Ishikawa (cell line): ENCODE data around the gene JARID2.

Experiments
- CEBPB ChIP-seq: IDR thresholded peaks from 2 replicates; pipeline ENCODE4 v1.6.1; 2012
- CREB1 ChIP-seq: IDR thresholded peaks from 2 replicates; pipeline ENCODE4 v1.6.1; 2012; ENCODE audit warnings: low read depth
- EGR1 ChIP-seq: IDR thresholded peaks from 2 replicates; pipeline ENCODE4 v1.6.1; 2012
- EP300 ChIP-seq: IDR thresholded peaks from 2 replicates; pipeline ENCODE4 v1.6.1; 2012; ENCODE audit warnings: borderline replicate concordance
- FOXM1 ChIP-seq: IDR thresholded peaks from 2 replicates; pipeline ENCODE4 v1.6.1; 2012; ENCODE audit warnings: low read depth, borderline replicate concordance
- MAX ChIP-seq: IDR thresholded peaks from 2 replicates; pipeline ENCODE4 v1.6.1; 2012
- NFIC ChIP-seq: IDR thresholded peaks from 2 replicates; pipeline ENCODE4 v1.6.1; 2012
- RAD21 ChIP-seq: IDR thresholded peaks from 2 replicates; pipeline ENCODE4 v1.6.1; 2012; ENCODE audit warnings: low read depth
- REST ChIP-seq: IDR thresholded peaks from 2 replicates; pipeline ENCODE4 v1.6.1; 2012; ENCODE audit warnings: low read depth, mild to moderate bottlenecking
- TAF1 ChIP-seq: IDR thresholded peaks from 2 replicates; pipeline ENCODE4 v1.6.1; 2012; ENCODE audit warnings: low read depth, mild to moderate bottlenecking
- TCF12 ChIP-seq: IDR thresholded peaks from 2 replicates; pipeline ENCODE4 v1.6.1; 2012; ENCODE audit warnings: low read depth
- TEAD4 ChIP-seq: IDR thresholded peaks from 2 replicates; pipeline ENCODE4 v1.6.1; 2012
- YY1 ChIP-seq: IDR thresholded peaks from 2 replicates; pipeline ENCODE4 v1.6.1; 2012; ENCODE audit warnings: low read depth
- ZBTB7A ChIP-seq: IDR thresholded peaks from 2 replicates; pipeline ENCODE4 v1.6.1; 2012; ENCODE audit warnings: low read depth
- TF ChIP-seq, protein P1 (sequence below): IDR thresholded peaks from 2 replicates; pipeline ENCODE4 v1.6.1; 2012

JARID2 gene

GRCh38 chr6:15405129-15406068 is 159.5 kb downstream of the JARID2 start:
- TF ChIP-seq EP300 (no peak), TCF12 (no peak), ZBTB7A (no peak), CREB1 (no peak), RAD21 (no peak), YY1 (no peak), REST (no peak), EGR1 (no peak), CEBPB (no peak), NFIC (no peak), TEAD4 (no peak), TAF1 (no peak)
- TF ChIP-seq, protein P1, sequence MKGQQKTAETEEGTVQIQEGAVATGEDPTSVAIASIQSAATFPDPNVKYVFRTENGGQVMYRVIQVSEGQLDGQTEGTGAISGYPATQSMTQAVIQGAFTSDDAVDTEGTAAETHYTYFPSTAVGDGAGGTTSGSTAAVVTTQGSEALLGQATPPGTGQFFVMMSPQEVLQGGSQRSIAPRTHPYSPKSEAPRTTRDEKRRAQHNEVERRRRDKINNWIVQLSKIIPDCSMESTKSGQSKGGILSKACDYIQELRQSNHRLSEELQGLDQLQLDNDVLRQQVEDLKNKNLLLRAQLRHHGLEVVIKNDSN: no peak

- TF ChIP-seq, protein P1: no peak
- TF ChIP-seq EGR1: no peak
- TF ChIP-seq MAX: no peak
Observed at GRCh38 chr6:15406452-15406851, 160.6 kb downstream of the JARID2 start.

DNA sequence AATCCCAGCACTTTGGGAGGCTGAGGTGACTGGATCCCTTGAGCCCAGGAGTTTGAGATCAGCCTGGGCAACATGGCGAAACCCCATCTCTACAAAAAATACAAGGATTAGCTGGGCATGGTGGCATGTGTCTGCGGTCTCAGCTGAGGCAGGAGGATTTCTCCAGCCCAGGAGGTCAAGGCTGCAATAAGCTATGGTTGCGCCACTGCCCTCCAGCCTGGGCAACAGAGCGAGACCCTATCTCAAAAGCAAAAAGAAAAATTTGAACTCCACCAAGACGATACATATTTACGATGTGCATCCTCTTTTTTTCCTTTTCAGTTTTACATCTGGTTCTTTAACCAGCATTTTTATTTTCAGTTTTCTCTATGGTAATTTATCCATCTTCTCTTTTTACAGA is 162.1 kb downstream of the JARID2 start:
- TF ChIP-seq EP300: no peak
- TF ChIP-seq ZBTB7A: no peak
- no peak for TF ChIP-seq TCF12
- no peak for TF ChIP-seq FOXM1
- no peak for TF ChIP-seq CREB1
- TF ChIP-seq YY1: no peak
- no peak for TF ChIP-seq EGR1
- TF ChIP-seq MAX: no peak
- TF ChIP-seq NFIC: no peak
- TF ChIP-seq RAD21: no peak
- TF ChIP-seq TEAD4: no peak
- TF ChIP-seq, protein P1: no peak
- no peak for TF ChIP-seq CEBPB
- TF ChIP-seq TAF1: no peak
- no peak for TF ChIP-seq REST

- TF ChIP-seq, protein P1: no peak
- TF ChIP-seq YY1 (no peak), REST (no peak), CEBPB (no peak), TAF1 (no peak), TCF12 (no peak), EGR1 (no peak), NFIC (no peak), ZBTB7A (no peak), MAX (no peak), EP300 (no peak), TEAD4 (no peak), RAD21 (no peak), FOXM1 (no peak), CREB1 (no peak)
Observed at GRCh38 chr6:15408758-15409157, 162.9 kb downstream of the JARID2 start.
